Tongue (tissue), 2 donors: Measurements from ENCODE around the gene PDGFD. TPM values are rescaled to one million over a fixed set of nuclear protein-coding genes. Genes with fewer than 3 reads are reported as not detected.

ENCODE experiments used
- DNase-seq: peaks from one replicate; pipeline ENCODE4 v3.0.0-alpha.2; 2015
- total RNA-seq: library from RNA; depleted of rRNA; stranded (reverse); fragments of >200 nt; gene quantifications from one replicate; pipeline ENCODE4 v1.2.3, GENCODE V29; 2014

PDGFD gene
- total RNA-seq, 1 donor from 2014 or later, result 9.5 TPM

DNA sequence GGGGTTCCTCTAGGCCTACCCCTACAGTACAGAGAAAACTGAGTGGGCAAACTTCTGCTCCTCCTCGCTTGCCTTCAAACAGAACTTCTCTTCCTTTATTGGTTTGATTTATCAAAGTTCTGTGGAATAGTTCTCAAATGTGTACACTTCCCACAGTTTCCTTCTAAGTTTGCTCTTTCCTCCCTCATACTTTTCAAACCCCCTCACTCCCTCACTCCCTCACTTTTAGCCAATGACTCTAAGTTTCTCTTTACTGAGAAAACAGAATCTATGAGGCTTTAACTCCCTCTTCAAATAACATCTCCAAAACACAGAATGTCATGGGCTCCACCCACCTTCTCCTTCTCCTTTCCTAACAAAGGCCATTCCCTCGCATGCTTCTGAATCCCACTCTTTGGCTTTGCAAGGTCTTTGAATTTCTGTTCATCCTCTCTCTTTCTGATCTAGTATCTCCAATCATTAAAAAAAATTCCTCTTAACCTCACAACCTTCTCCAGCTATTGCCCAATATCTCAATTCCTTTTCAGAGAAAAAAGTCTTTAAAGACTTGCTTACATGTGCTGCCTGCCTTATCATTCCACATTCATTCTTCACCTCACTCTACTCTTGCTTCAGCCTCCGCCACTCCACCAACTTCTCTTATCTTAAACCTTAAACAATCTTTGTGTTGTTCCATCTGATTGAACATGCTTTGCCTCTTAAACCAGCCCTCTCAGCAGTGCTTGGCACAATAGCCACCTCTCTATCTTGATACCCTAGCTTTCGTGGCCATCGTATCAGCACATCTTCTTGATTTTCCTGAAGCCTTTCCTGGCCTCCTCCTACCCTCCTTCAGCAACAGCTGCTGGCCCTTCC lies 70.3 kb downstream of the PDGFD start:
- DNase-seq, result no peak

DNA sequence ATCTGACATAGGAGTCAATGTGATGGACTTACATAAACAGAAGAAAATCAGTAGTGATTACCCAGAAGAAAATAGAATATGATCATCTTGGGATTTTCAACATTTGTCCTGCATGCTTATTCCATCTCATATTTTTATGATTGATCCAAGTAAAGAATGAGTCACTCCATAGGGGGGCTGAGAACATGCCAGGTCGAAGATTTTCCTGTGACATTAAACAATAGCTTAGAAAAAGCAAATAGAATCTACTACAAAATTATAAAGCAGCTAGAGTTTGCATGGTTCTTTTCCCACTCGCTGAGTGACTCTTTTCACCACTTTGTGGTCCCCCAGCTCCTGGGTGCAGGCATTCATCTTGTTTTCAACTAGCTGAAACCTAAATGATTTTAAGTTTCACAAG lies 71.2 kb downstream of the PDGFD start:
- DNase-seq, result no peak

DNA sequence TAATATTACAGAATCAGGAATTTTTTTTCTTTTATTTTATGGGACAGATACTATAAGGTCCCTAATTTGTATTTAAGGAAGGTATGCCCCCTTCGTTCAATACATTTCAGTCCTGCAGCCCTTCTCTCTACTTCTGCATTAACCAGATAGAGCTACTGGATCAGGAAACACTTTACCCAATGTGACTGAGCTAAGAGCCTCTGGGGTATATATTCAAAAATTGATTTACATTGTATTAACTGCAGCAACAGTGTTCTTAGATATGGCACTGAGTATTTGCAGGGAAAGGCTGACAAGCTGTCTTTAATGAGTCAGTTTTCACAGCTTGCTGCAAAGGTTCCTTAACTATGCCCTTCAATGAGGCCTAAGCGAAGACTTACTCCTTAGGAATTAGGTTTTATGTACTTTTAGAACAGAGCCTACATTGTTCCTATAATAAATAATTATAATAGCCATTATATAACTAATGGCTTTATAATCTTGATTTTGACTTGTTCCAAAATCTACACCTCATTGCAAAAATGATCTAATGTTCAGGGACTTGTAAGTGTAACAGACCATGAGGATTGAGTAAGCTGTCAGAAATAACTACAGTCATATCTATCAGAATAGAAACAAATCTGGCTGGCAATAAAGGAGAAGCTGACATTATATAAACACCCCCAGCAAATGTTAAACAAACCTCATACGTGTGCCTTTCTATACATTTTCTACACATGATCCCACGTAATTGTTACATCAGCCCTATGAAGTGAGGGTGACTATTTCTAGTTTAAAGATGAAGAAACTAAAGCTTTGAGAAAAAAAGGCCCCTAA lies 72.5 kb downstream of the PDGFD start:
- peak; percentile 9 for DNase-seq

DNA sequence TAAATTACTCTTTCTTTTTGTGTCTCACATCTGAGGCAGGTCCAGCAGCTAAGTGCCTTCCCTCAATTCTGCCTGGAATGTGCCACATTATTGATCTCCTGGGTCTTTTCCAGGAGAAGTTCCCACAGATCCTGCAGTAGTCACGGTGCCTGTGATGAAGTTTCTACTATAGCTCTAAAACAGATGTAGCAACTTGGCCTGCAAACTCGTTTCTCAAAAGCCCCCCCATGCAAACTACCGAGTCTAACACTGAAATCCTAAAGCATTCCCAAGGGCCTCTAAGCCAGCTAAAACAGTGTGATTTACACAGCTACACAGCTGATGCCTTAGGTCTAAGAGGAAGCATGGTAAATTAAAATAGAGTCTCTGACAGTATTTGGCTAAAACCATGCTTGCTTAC lies 73.2 kb downstream of the PDGFD start:
- DNase-seq, result peak; percentile 91

DNA sequence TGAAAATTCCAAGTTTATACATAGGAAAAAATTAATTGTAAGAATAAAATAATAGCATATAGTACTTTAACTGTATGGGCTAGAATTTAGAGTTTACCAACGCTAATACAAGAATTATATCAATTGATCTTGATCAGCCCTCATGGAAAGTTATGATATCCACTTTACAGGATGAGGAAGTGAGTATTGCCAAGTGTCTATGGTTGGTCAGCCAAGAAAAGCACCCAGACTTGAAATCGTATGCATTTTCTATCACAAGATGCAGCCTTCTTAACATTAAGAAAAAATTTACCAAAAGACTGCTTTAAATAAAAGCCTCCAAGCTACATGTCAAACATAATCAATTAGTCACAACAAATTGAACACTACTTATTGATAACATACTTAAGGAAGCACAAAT lies 74.5 kb downstream of the PDGFD start:
- DNase-seq, result no peak

DNA sequence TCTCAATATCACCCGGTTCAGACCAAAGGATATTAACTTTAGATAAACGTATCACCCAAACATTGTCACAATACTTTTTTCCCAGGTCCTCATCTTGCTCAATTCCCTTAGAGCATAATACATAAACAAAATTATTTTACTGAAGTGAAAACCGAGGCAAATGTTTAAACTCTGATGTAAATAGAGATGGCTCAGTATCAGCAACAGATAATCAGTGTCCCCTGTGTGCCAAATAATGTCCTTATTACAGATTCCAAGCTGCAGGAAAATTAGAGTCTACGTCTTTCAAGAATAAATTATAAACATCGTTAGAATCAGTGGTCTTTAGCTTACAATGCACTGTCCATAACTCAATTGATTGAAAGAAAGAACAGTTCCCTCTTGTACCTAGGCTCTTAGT lies 77.3 kb downstream of the PDGFD start:
- no peak for DNase-seq

DNA sequence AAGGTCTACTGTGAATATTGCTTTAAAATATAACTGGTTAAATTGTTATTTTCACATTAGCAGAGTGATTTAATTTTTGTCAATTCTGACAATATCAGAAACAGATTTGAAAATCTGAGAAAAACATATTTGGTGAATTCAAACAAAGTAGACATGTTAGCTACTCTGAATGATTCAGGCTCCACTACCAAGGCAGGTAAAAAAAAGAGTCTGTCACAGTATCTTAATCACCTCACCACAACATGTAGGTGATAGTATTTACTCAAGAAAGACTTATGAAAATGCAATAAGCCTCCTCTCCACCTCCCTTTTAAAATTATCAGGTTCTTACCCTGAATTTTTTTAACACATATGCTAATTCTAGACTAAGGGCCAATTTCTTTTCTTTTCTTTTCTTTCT lies 85.0 kb downstream of the PDGFD start:
- no peak for DNase-seq

DNA sequence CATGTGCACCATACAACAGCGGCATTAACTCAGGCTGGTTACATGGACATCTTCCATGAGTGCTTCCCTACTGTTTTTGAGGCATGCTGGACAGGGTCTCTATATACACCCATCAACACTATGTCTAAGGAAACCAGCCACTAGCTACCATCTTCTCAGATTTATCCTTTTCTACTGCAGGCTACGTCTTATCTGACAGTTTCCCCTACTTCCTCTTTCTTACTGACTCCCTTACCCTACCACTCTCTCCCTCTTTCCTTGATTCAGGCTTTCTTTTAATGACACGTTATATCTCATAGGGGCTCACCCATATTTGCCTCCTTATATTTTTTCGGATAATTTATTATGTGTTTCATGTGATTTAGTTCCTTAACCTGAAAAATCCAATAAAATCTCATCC lies 85.7 kb downstream of the PDGFD start:
- DNase-seq, result no peak

DNA sequence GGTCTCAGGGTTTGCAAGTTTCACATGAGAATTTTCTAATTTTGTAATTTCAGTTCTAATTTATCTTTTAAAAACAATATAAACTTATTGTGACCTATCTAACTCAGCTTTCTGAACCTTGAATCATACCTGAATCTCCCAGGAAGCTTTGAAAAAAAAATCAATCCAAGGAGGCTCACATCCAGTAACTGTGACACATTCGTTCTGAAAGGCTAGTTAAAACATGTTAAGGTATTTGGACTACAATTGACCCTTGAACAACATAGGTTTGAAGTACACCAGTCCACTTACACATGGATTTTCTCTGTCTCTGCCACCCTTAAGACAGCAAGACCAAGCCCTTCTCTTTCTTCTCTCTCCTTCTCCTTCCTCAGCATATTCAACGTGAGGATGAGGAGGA lies 87.5 kb downstream of the PDGFD start:
- DNase-seq, result no peak

DNA sequence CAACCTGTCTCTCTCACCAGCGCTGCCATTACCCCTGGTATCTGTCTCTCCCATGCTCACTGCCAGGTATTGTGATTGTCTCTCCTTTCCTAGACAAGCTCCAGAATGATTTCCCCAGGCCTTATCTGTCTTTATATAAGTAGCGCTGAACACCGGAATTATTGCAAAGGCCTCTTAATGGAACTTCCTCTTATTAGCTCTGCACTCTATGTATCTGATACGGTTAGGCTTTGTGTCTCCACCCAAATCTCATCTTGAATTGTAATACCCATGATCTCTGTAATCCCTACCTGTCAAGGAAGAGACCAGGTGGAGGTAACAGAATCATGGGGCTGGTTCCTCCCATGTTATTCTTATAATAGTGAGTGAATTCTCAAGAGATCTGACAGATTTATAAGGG lies 88.2 kb downstream of the PDGFD start:
- no peak for DNase-seq

DNA sequence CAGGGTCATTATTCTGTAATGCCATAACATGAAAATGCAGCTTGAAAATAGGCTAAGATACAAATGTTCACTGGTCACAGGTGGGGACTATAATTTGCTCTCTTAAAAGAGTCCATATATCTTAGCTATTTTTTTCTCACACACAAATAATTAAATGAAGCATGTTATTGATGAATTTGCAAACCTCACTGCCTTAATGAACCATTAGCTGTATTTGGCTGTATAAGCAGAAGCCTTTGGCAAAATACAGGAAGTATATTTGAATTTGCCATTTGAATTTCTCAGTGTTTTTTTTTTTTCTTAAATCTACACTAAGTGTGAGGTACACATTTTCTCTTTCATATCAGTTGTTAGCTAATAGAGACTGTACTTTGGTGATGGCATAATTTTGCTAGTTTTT lies 88.9 kb downstream of the PDGFD start:
- DNase-seq, result no peak

DNA sequence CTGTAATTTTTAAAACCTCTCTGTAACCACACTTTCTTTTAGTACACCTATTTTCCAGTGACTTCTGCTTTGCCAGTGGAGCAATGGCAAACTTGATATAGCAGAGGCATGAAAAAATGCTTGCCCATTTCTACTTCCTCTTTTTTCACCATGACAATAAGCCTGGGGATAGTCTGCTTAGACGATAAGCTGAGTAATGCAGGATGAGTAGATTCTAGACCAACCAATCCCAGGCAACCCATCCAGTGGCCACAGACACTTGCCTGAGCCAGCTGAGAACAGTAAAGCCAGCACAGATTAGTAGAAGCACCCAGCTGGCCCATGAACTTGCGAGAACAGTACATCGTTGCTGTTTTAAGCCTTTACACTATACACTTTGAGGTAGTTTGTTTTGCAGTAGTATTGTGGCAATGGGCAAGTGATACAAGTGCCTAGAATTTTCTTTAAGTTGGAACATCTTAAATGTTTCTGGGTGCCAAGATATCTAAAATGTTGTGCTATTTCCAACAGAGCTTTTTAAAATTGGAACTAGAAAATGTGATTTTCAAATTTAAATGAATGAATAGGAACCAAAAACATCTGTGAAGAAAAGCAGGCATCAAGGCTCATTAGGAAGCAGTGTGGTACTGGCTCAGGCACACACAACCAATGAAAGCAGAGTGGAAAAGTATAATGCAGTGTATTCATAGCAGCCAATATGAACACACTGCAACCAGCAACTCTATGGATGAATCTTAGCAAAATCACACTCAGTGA lies 89.8 kb downstream of the PDGFD start:
- DNase-seq, result peak; percentile 13

DNA sequence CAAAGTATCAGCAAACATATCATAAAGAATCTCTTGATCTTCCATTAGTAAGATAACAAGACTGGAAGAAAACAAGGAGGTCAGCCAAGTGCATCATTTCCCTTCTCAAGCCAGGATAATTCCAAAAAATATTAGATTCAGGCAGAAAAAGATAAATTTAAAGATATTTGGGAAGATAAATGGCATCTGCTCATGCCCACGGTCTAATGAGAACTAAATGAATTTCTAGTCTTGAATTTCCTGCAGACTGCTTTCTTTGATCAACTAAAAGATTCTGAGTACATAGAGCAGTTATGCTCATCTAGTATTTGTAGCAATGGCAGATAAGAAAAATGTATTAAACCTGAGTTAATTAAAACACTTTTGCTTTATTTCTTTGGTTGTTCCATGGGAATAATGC lies 96.4 kb downstream of the PDGFD start:
- no peak for DNase-seq

DNA sequence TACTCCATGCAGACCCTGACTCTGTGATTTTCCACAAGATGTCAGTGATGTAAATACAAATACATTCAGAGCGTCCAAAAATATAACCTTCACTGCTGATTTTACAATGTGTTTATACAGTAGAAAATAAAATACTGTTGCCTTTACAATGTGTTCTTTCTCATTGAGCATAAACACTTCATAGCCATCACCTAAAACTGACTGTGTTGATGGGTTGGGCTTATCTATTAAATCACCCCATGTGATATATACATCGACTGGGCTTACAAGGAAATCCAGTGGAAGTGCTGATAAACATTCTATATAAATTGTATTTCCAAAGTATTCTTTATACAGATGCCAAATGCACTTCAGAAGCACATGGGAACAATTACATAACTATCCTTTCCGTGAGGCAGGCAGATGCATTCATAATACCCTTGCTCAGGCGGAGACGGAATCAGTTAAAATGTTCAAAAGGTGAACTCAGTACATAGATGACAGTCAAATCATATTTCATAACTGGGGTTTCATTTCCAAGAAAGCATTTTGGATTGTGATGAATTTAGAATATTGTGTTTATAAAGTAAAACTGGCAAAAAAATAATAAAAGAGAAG lies 99.8 kb downstream of the PDGFD start:
- peak; percentile 15 for DNase-seq

DNA sequence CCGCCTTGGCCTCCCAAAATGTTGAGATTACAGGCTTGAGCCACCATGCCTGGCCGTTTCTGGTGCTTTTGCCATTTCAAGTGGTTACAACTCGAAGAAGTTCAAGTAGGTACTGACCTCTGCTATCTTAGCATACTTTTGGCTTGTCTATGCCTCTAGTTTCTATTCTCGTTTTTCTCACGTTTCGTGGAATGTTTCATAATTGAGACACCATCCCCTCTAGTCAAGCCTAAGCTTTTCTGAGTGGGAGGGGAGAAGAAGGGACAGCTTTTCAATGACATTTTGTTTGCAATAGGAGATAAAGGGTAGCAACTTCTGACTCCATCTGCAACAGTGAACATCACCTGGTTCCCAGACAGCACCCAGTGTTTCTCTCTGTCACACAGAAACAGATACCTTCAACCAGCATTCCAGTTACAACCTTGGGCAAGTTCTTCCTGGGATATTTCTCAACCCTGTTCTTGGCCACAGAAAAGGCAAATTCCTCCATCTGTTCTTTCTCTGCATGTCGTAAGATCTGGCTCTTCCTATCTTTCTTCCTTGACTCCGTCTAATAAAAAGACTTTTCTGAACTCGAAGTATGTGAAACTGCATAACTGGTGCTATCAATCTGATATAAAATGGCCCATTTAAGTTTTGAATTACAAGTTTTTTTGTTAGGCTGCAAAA lies 102.0 kb downstream of the PDGFD start:
- DNase-seq, result no peak

DNA sequence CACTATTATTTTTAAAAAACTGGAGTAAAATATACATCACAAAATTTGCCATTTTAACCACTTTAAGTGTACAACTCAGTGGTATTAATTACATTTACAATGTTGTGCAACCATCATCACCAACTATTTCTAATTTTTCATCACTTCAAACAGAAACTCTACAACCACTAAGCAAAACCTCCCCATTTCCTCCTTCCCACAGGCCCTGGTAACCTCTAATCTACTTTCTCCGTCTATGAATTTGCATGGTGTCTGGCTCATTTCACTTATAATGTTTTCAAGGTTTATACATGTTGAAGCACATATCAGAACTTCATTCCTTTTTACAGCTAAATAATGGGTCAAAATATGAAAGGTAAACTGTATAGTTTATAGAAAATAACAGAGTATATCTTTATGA lies 103.1 kb downstream of the PDGFD start:
- DNase-seq, result no peak

DNA sequence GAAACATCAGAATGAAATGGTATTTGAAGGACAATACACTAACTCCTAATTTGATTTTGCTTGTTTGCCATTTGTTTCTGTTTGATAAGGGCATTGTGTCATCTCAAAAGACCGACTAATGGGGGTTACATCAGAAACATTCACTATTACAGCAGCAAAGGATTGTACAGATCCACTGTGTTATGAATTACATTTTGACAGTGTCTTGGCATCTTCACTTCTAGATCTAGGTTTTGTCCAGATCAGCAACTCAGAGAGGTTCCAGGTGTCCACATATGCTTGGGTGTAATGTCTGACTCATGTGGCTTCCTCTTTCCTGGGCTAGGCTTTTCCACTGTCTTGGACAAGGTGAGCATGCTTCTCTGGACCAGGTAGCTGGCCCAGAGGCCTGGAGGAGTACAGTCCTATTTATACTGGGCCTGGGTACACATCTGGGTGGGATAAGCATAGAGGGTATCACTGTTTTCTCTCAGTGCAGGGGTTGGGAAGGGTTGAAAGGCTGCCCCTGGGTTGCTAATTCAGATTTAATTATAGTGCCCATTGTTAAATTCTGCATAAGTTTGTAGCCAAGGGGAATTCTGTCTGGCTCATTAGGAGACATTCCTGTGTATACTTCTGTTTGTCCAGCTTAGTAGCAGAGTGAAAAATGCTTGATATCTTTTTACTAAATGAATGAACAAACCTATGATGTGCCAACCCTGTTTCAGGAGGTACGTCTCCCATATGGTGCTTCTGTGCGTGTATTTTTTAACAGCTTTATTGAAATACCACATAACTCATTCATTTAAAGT lies 103.7 kb downstream of the PDGFD start:
- no peak for DNase-seq

DNA sequence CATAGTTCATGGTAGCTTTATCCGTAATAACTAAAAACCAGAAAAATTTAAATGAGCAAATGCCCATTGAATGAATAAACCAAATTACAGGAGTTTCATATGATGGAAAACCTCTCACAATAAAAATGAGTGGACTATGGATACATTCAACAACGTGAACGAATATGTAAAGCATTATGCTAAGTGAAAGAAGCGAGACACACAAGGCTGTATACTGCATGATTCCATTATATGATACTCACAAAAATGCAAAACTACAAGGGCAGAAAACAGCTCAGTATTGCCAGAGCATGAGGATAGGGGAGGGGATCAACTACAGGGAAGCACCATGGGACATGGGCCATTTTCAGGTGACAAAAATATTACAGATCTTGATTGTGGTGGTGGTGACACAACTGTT lies 105.3 kb downstream of the PDGFD start:
- DNase-seq, result no peak

DNA sequence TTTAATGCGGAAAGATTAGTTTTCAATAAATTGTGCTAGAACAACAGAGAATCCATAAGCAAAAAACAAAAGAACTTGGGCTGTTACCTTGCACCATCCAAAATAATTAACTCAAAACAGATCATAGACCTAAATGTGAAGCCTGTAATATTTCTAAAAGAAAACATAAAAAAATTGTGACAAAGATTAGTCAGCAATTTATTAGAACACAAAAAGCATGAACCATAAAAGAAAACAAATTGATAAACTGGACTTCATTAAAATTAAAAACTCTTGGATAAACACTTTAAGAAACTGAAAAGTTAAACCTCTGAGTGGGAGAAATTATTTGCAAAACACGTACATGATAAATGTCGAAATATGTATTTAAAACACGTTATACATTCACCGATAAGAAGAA lies 106.0 kb downstream of the PDGFD start:
- no peak for DNase-seq

DNA sequence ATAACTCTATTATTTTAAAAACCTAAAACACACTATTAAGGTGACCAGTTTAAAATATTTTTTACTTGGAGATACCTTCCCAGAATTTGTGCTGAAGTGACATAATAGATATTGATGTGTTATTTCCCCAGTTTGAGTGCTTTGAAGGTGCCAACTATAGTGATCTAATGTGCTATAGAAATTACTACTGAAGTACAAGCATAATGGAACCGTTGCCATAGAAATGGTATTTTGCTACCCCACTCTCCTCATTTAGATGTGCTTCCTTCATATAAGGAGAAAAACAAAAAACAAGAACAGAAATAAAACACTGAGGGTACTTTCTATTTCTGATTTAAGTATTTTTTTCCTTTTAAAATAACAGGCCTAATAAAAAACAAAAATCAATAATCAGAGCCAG lies 108.4 kb downstream of the PDGFD start:
- DNase-seq, result no peak

DNA sequence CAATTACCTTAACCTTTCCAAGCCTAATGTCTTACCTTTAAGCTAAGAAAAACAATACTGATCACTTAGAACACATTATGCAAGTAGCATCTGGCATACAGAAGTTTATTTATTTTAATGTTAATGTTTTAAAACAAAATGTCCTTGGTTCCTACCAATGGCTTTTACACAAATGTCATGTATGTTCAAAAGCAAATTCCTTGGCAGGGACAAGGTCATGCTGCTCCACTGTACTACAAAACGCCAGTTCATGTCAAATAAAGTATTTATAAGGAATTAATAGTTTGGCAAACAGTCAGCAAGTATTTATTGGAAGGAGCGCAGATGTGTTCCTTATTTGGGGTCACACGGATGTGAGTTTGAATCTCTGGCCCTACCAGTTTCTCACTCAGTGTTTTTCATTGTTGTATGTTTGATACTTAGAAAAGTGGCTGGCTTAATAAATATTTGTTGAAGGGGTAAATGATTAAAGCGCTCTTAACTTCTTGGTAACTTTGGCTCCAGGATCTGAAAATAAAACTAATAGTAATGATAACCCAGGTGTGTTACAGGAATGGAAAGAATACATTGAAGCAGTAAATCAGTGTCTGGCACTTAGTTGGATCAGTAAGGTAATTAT lies 108.9 kb downstream of the PDGFD start:
- no peak for DNase-seq
